HG02571 (cell line): Measurements from ENCODE around the gene C11orf97.
"Not testable (repeated sequence)": the region's sequence is repeated elsewhere in the genome, so short reads cannot be mapped to it uniquely, and the experiment has no call there.

Experiments
- ATAC-seq: cut with Tn5 transposase; IDR thresholded peaks from one replicate; pipeline ENCODE4 v1.9.1; 2021; ENCODE audit warnings: mild to moderate bottlenecking, moderate library complexity; ENCODE audit not compliant: unreplicated experiment

The C11orf97 gene

GRCh38 chr11:94555752-94556329, 43.6 kb downstream of the C11orf97 start:
- not testable (repeated sequence) for ATAC-seq

- no peak for ATAC-seq
These were observed 45.2 kb downstream of the C11orf97 start for GRCh38 chr11:94557421-94557820.

- ATAC-seq, result no peak
These were observed 45.7 kb downstream of the C11orf97 start for GRCh38 chr11:94557992-94558391.

- no peak for ATAC-seq
These were observed 46.2 kb downstream of the C11orf97 start for GRCh38 chr11:94558468-94558867.

GRCh38 chr11:94558932-94559331, 46.7 kb downstream of the C11orf97 start:
- ATAC-seq, result no peak

GRCh38 chr11:94559361-94559760, 47.1 kb downstream of the C11orf97 start:
- no peak for ATAC-seq

GRCh38 chr11:94560834-94561233, 48.6 kb downstream of the C11orf97 start:
- ATAC-seq, result no peak

GRCh38 chr11:94563176-94563847, 51.1 kb downstream of the C11orf97 start:
- ATAC-seq, result no peak

GRCh38 chr11:94563848-94564467, 51.7 kb downstream of the C11orf97 start:
- no peak for ATAC-seq

- ATAC-seq, result no peak
These were observed 55.0 kb downstream of the C11orf97 start, which contains the start of gene PIWIL4 for GRCh38 chr11:94567181-94567670. TSS of gene PIWIL4 (plus strand) at chr11:94567368. CDS start at chr11:94567519, 151 bp downstream.

GRCh38 chr11:94568200-94568599, 55.9 kb downstream of the C11orf97 start:
- no peak for ATAC-seq

- ATAC-seq, result no peak
These were observed 56.5 kb downstream of the C11orf97 start for GRCh38 chr11:94568717-94569116.

GRCh38 chr11:94572975-94573374, 60.7 kb downstream of the C11orf97 start:
- not testable (repeated sequence) for ATAC-seq

GRCh38 chr11:94574193-94574961, 62.1 kb downstream of the C11orf97 start:
- ATAC-seq, result no peak

- ATAC-seq, result no peak
These were observed 64.0 kb downstream of the C11orf97 start for GRCh38 chr11:94576306-94576705.

- no peak for ATAC-seq
These were observed 65.6 kb downstream of the C11orf97 start for GRCh38 chr11:94577841-94578240.
